Measurements from ENCODE around the gene RGS16. TPM values are rescaled to one million over a fixed set of nuclear protein-coding genes. Genes with fewer than 3 reads are reported as not detected.

RGS16 gene
- total and polyA plus RNA-seq, 4 donors, result 0.54 to 2.7 (median 0.83) TPM

DNA sequence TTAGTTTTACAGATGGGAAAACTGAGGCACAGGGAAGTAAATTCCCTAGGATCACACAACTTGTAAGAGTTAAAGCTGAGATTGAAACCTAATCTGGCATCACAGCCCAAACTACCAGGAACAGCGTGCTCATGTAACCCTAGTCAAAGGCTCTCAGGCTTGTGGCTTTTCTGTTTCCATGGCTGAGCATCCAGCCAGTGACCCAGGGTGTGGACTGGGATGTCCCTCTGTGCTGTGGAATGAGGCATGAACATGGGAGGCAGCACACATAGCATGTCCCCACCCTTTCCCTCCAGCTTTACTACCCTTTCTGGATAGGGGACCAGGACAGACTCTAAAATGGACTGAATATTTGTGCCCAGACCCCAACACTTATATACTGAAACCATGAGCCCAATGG, 35.1 kb upstream of the RGS16 start:
- H3K4me1 ChIP-seq (ENCODE audit: control insufficient read depth in 4 of 4, insufficient read depth in 4 of 4, low read length in 3 of 4), result peaks cover 2 to 20% (median 14%) of the 10 kb centered on the region in 4 donors
- 92% methylated on average over 1 of the region's 1 CpG for WGBS
- TF ChIP-seq SP1 (IDR thresholded peaks at IDR 0.05) (no peak), EGR1 (IDR thresholded peaks at IDR 0.05; ENCODE audit: low read depth in 2 of 2) (no peak), CTCF (IDR thresholded peaks at IDR 0.05; ENCODE audit: low read depth, low read length, missing input control) (no peak), FOXA2 (IDR thresholded peaks at IDR 0.05) (no peak), HNF4G (IDR thresholded peaks at IDR 0.05) (no peak), FOXA1 (IDR thresholded peaks at IDR 0.05) (no peak), ZBTB33 (IDR thresholded peaks at IDR 0.05) (no peak)
- H3K27me3 ChIP-seq (ENCODE audit: control insufficient read depth in 4 of 4, insufficient read depth in 4 of 4, low read length in 3 of 4), result no peaks in the 10 kb centered on the region
- no peak overlapping the region for H3K4me3 ChIP-seq (ENCODE audit: low read depth in 1 of 3, low read length in 3 of 3)
- H3K9ac ChIP-seq (ENCODE audit: low read depth in 1 of 2, low read length in 2 of 2), result no peak overlapping the region
- no peaks in the 10 kb centered on the region for H3K9me3 ChIP-seq (ENCODE audit: control insufficient read depth in 4 of 4, low read length in 3 of 4)
- H3K36me3 ChIP-seq (ENCODE audit: control insufficient read depth in 4 of 4, insufficient read depth in 3 of 4, low read depth in 1 of 4, low read length in 3 of 4), result no peaks in the 10 kb centered on the region
- no peak for DNase-seq (ENCODE audit: low spot score)
- H3K27ac ChIP-seq (ENCODE audit: low read depth in 1 of 2, low read length in 2 of 2), result no peak overlapping the region

- Histone ChIP-seq H3K4me3 (ENCODE audit: low read depth in 1 of 3, low read length in 3 of 3) (no peak overlapping the region), H3K36me3 (ENCODE audit: control insufficient read depth in 4 of 4, insufficient read depth in 3 of 4, low read depth in 1 of 4, low read length in 3 of 4) (no peaks in the 10 kb centered on the region), H3K9ac (ENCODE audit: low read depth in 1 of 2, low read length in 2 of 2) (no peak overlapping the region), H3K4me1 (ENCODE audit: control insufficient read depth in 4 of 4, insufficient read depth in 4 of 4, low read length in 3 of 4) (peaks cover 2 to 20% (median 14%) of the 10 kb centered on the region in 4 donors), H3K9me3 (ENCODE audit: control insufficient read depth in 4 of 4, low read length in 3 of 4) (no peaks in the 10 kb centered on the region), H3K27ac (ENCODE audit: low read depth in 1 of 2, low read length in 2 of 2) (no peak overlapping the region), H3K27me3 (ENCODE audit: control insufficient read depth in 4 of 4, insufficient read depth in 4 of 4, low read length in 3 of 4) (no peaks in the 10 kb centered on the region)
- TF ChIP-seq FOXA2 (IDR thresholded peaks at IDR 0.05), result no peak
- TF ChIP-seq HNF4G (IDR thresholded peaks at IDR 0.05), result no peak
- TF ChIP-seq, protein P1, sequence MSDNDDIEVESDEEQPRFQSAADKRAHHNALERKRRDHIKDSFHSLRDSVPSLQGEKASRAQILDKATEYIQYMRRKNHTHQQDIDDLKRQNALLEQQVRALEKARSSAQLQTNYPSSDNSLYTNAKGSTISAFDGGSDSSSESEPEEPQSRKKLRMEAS (IDR thresholded peaks at IDR 0.05), result no peak
- no peak for TF ChIP-seq CTCF (IDR thresholded peaks at IDR 0.05; ENCODE audit: low read depth, low read length, missing input control)
- no peak for TF ChIP-seq NR2F2 (IDR thresholded peaks at IDR 0.05)
- no peak for TF ChIP-seq REST (IDR thresholded peaks at IDR 0.05)
- WGBS, result 89% methylated on average over 5 of the region's 5 CpGs
- no peak for DNase-seq (ENCODE audit: low spot score)
Measured at GRCh38 chr1:182637769-182638168, 33.6 kb upstream of the RGS16 start.
